ENCODE data around the gene PTGES3L.

PTGES3L gene

GRCh38 chr17:42979511-42980273 lies at the start of gene PTGES3L:
Gene PTGES3L (minus strand): TSS chr17:42980080. CDS start chr17:42980053, 27 bp downstream.
- peak; percentile 25 for DNase-seq (ENCODE audit: low read depth)

DNA sequence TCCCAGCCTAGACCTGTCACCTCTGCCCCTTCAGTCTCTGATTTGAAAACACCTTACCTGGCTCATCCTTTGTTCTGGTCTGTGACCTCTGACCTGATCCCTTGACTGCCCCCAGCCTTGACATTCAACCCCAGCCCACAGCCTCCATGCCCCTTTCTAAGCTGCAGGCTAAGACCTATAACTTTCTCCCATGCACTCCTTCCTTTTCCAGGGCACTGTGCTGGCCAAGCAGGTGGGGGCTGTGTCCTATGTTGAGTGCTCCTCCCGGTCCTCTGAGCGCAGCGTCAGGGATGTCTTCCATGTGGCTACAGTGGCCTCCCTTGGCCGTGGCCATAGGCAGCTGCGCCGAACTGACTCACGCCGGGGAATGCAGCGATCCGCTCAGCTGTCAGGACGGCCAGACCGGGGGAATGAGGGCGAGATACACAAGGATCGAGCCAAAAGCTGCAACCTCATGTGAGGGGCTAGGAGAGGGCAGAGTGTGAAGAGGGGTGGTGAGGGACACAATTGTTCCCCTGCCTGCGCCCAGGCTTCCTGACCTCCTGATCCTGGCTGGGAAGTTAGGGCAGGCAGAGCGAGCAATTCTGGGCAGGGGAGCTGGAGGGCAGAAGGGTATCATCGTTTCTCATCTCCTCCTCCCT lies 48.5 kb upstream of the PTGES3L start:
- DNase-seq (ENCODE audit: low read depth) = no peak

DNA sequence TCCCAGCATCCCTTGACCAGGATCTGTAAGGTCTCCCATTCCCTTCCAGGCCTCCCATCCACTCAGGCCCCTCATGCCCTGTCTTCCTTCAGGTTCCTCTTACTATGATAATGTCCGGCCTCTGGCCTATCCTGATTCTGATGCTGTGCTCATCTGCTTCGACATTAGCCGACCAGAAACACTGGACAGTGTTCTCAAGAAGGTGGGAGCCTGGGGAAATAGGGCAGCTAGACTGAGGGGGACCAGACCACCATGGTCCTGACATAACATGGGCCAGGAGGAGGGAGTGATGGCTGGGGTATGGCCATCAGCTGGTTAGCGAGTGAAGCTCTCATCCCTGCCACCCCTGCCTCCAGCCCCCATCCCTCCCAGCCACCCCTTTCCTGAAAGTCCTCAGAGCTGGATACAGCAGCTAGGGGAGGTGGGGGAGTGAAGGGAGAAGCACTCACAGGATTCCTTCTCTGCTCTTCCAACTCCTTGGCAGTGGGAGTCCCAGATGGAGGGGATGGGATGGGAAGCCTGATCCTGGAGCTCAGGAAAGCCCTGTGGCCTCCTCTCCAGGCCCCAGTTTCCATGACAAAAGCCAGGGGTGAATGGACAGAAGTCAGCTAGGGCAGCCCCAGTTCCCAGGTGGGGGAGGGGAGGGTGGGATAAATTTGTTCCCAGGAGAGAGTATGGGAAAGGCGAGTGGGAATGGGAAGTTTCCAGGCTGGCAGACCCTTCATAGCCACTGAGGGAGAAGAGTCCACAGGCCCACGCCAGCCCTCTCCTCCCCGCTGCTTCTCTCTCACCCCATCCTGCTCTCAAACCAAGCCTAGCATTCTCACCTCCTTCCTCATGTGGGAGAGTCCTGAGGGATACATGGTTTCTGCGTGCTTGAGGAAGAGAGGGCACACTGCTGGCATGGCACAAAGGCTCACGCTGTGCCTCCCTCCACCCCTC lies 47.5 kb upstream of the PTGES3L start:
- no peak for DNase-seq (ENCODE audit: low read depth)

GRCh38 chr17:43026595-43026994 lies 46.7 kb upstream of the PTGES3L start:
- DNase-seq (ENCODE audit: low read depth) = no peak

GRCh38 chr17:43025766-43026537 lies 46.1 kb upstream of the PTGES3L start:
- no peak for DNase-seq (ENCODE audit: low read depth)

GRCh38 chr17:43025290-43025657 lies 45.4 kb upstream of the PTGES3L start:
- DNase-seq (ENCODE audit: low read depth) = no peak

DNA sequence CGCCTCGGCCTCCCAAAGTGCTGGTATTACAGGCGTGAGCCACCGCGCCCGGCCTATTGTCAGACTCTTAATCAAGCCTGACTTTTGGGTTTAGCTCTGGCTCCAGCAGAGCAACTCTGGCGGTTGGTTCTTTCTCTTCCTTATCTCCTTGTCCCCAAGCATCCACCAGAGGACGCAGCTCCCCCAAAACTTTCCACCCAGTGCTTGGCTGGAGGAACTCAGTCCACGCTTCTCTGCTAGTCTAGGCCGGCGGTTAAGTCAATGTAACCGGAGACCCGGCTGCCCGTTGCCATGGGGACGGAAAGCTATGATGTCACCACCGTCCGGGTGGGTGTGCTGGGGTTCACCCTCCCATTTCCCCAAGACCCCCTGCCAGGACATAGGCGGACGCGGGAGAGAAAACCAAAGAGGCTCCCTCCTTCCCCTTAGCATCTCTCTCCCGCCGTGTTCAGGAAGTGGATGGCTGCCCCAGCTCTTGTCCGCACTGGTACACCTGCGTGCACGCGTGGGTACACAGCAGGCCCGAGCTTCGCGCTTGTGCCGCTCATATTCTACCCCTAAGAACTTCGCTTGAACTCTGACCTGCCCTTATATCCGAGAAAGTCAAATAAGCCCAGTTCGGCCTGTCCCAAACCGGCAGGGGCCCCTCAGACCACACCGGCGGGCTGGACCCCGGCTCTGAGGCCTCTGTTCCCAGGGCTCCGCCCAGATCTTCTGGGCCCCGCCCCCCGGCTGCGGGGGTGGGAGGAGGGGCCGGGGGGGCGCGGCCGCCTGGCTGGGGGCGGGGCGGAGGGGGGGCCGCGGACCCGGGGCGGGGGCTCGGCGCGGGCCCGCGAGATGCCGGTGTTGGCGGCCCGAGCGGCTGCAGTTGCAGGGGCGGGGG lies 44.8 kb upstream of the PTGES3L start, which contains the start of gene RND2:
Gene RND2 (plus strand): TSS at position 825 of the 883 bp plus-strand sequence. CDS start 117 bp downstream, outside the sequence.
- DNase-seq (ENCODE audit: low read depth) = peak; percentile 69

GRCh38 chr17:43021741-43022512 lies 42.0 kb upstream of the PTGES3L start, which contains the start of gene VAT1:
Gene VAT1 (minus strand): TSS chr17:43022385. CDS start chr17:43022322, 63 bp downstream.
- DNase-seq (ENCODE audit: low read depth) = peak; percentile 68

GRCh38 chr17:43020789-43021740 lies 41.2 kb upstream of the PTGES3L start:
- DNase-seq (ENCODE audit: low read depth) = no peak

GRCh38 chr17:43020030-43020621 lies 40.2 kb upstream of the PTGES3L start:
- DNase-seq (ENCODE audit: low read depth) = no peak

DNA sequence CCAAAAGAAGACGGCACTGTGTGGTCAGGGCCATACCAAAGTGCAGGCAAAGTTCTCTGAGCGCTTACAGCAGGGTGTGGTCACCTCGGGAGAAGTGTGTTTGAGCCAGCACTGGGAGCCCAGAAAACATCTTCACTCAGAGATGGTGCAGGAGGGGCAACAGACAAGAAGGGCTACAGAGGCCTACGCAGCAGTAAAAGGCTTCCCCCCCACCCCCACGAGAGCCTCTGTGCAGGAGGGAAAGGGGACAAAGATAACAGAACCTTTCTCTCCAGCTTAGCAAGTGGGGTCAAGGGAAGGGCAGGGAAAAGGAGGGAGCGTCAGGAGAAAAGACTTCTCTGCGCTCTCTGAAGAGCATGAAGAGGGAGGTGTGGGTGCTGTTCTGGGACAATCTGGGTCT lies 39.5 kb upstream of the PTGES3L start:
- DNase-seq (ENCODE audit: low read depth) = no peak

- DNase-seq (ENCODE audit: low read depth) = no peak
Observed at GRCh38 chr17:43018932-43019331, 39.1 kb upstream of the PTGES3L start.

DNA sequence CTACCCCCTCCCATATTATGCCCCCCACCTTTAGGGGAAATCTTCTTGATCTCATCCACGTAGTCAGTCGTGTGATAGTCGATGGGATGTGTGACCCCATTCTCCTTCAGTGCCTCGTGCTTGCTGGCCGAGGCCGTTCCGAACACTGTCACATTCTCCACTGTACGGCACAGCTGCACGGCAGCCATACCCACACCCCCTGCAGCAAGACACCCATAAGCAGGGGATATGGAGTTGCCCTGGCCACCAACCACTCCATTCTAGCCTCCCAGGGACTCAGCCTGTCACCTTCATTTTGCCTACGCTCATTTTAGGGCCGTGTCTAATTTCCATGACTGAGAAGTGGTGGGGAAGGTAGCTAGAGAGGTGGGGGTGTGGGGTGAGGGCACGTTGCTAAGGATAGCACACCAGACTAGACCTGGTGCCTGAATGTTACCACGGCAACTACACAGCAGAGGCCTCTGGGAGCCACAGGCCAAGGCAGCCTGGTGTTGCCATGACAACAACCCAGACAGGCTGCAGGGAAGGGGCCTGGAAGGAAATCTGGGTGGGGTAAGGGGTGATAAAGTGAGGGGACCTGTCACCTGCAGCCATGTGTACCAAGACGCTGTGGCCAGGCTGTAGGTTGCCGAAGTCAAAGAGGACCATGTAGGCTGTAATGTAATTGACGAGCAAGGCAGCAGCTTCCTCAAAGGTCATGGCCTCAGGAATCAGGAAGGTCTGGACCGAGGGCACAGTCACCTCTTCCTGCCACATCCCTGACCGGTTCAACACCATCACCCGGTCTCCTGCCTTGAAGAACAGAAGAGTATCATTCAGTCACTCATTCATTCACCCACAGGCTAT lies 38.4 kb upstream of the PTGES3L start:
- DNase-seq (ENCODE audit: low read depth) = no peak

- DNase-seq (ENCODE audit: low read depth) = no peak
Observed at GRCh38 chr17:43016216-43016615, 36.3 kb upstream of the PTGES3L start.

- no peak for DNase-seq (ENCODE audit: low read depth)
Observed at GRCh38 chr17:43015579-43015978, 35.7 kb upstream of the PTGES3L start.

DNA sequence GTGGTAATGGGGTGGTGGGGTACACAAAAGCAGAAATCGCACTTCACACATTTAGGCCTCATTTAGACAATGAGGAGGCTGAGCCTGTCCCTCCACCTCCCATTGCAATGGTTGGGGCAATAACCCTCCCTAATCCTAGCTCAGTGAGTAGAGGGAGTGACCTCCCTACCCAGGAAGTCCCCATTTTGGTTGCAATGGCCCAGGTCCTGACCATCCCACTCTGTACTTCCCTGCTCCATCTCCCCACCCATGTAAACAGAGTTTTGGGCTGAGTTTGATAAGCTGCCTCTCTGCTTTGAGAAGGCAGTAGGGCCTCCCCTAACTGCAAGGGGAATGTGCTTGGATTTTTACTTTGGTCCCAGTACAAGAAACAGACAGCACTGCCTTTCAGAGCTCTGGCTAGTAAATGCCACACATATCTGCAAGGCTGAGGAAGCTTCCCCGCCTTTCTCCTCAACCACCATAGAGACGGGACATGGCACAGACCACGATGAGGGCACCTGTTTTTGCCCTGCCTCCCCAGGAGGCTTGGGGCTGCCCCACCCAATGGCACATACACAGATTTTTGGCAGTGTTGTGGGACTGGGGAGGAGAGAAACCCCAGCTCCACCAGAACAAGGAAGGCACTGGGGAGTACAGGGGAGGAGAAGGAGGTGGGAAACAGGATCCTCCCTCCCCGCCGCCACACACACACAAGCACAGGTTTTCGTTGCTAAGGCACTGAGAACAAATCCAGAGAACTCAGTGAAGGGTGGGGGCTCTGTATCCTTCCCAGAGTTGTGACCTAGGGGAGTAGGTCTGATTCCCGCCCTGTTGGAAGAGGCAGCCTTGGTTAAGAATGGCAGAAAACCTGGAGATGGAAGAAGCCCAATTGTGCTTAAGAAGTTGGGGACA lies 35.0 kb upstream of the PTGES3L start:
- no peak for DNase-seq (ENCODE audit: low read depth)
